Right lobe of liver (tissue), 6 donors: ENCODE data around the gene STAMBPL1. TPM values are rescaled to one million over a fixed set of nuclear protein-coding genes. Genes with fewer than 3 reads are reported as not detected.

ENCODE experiments used
- ATAC-seq, 4 donors: fragments of 200-7000 bp; cut with Tn5 transposase; one replicate each; pipeline ENCODE4 v1.9.1; 2020; ENCODE audit warnings: mild to moderate bottlenecking in 4 of 4, moderate library complexity in 4 of 4
- DNase-seq, 3 donors: peaks; one replicate each; pipeline ENCODE4 v3.0.0-alpha.2; 2020
- H3K27ac ChIP-seq, 3 donors: fragments of 200-600 bp; one replicate each; pipeline ENCODE4 v1.8.0; 2022
- H3K27me3 ChIP-seq, 2 donors: fragments of 200-600 bp; one replicate each; pipeline ENCODE4 v1.8.0; 2022
- H3K36me3 ChIP-seq, 4 donors: fragments of 200-600 bp; sonication (generic) in 1 of 4; one replicate each; pipeline versions ENCODE4 v1.5.1 to v1.8.0; 2017 to 2022; ENCODE audit warnings: control low read depth in 1 of 4
- H3K4me1 ChIP-seq, 4 donors: fragments of 200-600 bp; sonication (generic) in 1 of 4; one replicate each; pipeline versions ENCODE4 v1.5.1 to v1.8.0; 2017 to 2022; ENCODE audit warnings: control low read depth in 1 of 4
- H3K4me3 ChIP-seq, 3 donors: fragments of 200-600 bp; one replicate each; pipeline ENCODE4 v1.8.0; 2022
- H3K9me3 ChIP-seq, 4 donors: fragments of 200-600 bp; sonication (generic) in 1 of 4; one replicate each; pipeline versions ENCODE4 v1.5.1 to v1.8.0; 2017 to 2022; ENCODE audit warnings: control low read depth in 1 of 4
- CTCF ChIP-seq, 4 donors: fragments of 200-600 bp in 3 of 4; fragments of 450-650 bp in 1 of 4; IDR thresholded peaks; one replicate each; pipeline versions ENCODE4 v1.5.1 to v1.8.0; 2016 to 2022; ENCODE audit warnings: antibody characterized with exemption in 4 of 4, mild to moderate bottlenecking in 2 of 4
- POLR2A ChIP-seq: fragments of 450-650 bp; IDR thresholded peaks from one replicate; pipeline ENCODE4 v1.6.1; 2017; ENCODE audit warnings: antibody characterized with exemption, mild to moderate bottlenecking
- WGBS: methylation state at CpG from one replicate; pipeline ENCODE4 v1.1.6; 2018; ENCODE audit warnings: low coverage, low lambda C conversion rate; ENCODE audit not compliant: insufficient coverage; ENCODE audit errors: missing lambda C conversion rate; 5-methylcytosine and 5-hydroxymethylcytosine counted together
- intact Hi-C, 2 donors: fragments of 100-400 bp; cut with DNase I; formaldehyde crosslinking; loops; one replicate each; pipeline versions ENCODE4 v1.11.2 to v1.14.1; 2022
- total RNA-seq, 6 experiments: library from RNA; depleted of rRNA in 2 of 6; stranded (reverse); fragments of >200 nt in 2 of 6; fragmentation: NEBNext Ultra II Directional in 3 of 6; extraction: Animal tissue kit (Norgen Biotek cat#: 25700) in 3 of 6; gene quantifications; one replicate each; pipeline versions ENCODE4 v1.1.0 to v1.2.4, GENCODE V29; 2016 to 2023
- donor health status: DM: no; HTN: yes; CAD: no.
- donor health status: DM: no; HTN: no; CAD: no.
- donor health status: DM: no; HTN: no; CAD: no.
- donor health status: DM: no; HTN: yes; CAD: no.
- donor health status: DM: no; HTN: yes; CAD: no.

The STAMBPL1 gene
- total RNA-seq, 6 experiments from 2014 or later = 0.66 to 8.0 (median 4.2) TPM

- H3K27ac ChIP-seq = no peak overlapping the region
- no peak overlapping the region for H3K4me3 ChIP-seq
- 37% methylated on average over 3 of the region's 3 CpGs for WGBS
- intact Hi-C loops = no loop called here
- peaks cover 0 to 9% (median under 1%) of the 10 kb centered on the region in 4 donors for H3K4me1 ChIP-seq
- DNase-seq = no peak
- no peaks in the 10 kb centered on the region for H3K36me3 ChIP-seq
- H3K9me3 ChIP-seq = no peaks in the 10 kb centered on the region
- ATAC-seq = peak; percentile 41 to 67 (median 50)
- no peaks in the 10 kb centered on the region for H3K27me3 ChIP-seq
- TF ChIP-seq POLR2A (no peak), CTCF (IDR thresholded peaks at IDR 0.05) (no peak)
These were observed 86.8 kb downstream of the STAMBPL1 start for GRCh38 chr10:88966797-88967196.

GRCh38 chr10:88968391-88968790 lies 88.3 kb downstream of the STAMBPL1 start:
- TF ChIP-seq POLR2A (no peak), CTCF (IDR thresholded peaks at IDR 0.05) (no peak)
- H3K27ac ChIP-seq = no peak overlapping the region
- 64% methylated on average over 2 of the region's 2 CpGs for WGBS
- DNase-seq (no peak), ATAC-seq (no peak)
- no peaks in the 10 kb centered on the region for H3K27me3 ChIP-seq
- no peaks in the 10 kb centered on the region for H3K9me3 ChIP-seq
- H3K4me3 ChIP-seq = no peak overlapping the region
- no peaks in the 10 kb centered on the region for H3K36me3 ChIP-seq
- H3K4me1 ChIP-seq = peaks cover 0 to 15% (median 3%) of the 10 kb centered on the region in 4 donors
- intact Hi-C loops = no loop called here

- DNase-seq (no peak), ATAC-seq (peak in 2 of 4 donors; percentile 18 to 27)
- Histone ChIP-seq H3K27ac (peak overlapping the region in 2 of 3 donors; percentile 10 to 32), H3K27me3 (no peaks in the 10 kb centered on the region), H3K4me1 (peaks cover 0 to 28% (median 10%) of the 10 kb centered on the region in 4 donors), H3K4me3 (no peak overlapping the region), H3K36me3 (no peaks in the 10 kb centered on the region), H3K9me3 (no peaks in the 10 kb centered on the region)
- intact Hi-C loops = no loop called here
- WGBS = 21% methylated on average over 5 of the region's 5 CpGs
- TF ChIP-seq CTCF (IDR thresholded peaks at IDR 0.05) = no peak
- TF ChIP-seq POLR2A = no peak
These were observed 91.4 kb downstream of the STAMBPL1 start for GRCh38 chr10:88971221-88972061.

Other genes with a start within 250 kb of the STAMBPL1 start
- gene LIPF, start 215.8 kb upstream of the STAMBPL1 start, total RNA-seq = not detected
- not detected for gene LIPK, start 174.0 kb upstream of the STAMBPL1 start, total RNA-seq
- gene LIPN, start 120.2 kb upstream of the STAMBPL1 start, total RNA-seq = under 1 TPM in 2 of 6 experiments, not detected in 4; 0.25 to 0.29 TPM
- not detected for gene LIPM, start 77.5 kb upstream of the STAMBPL1 start, total RNA-seq
- gene ANKRD22, start 28.4 kb upstream of the STAMBPL1 start, total RNA-seq = 1 to 10 TPM in 2 of 6 experiments, under 1 TPM in 1, not detected in 3; 0.54 to 1.2 (median 1.2) TPM
- 100 to 1,000 TPM in 2 of 6 experiments, 10 to 100 TPM in 4; 15.0 to 127 (median 80.7) TPM for gene ACTA2, start 72.5 kb downstream of the STAMBPL1 start, total RNA-seq
- 10 to 100 TPM in 5 of 6 experiments, 1 to 10 TPM in 1; 9.0 to 22.3 (median 18.9) TPM for gene FAS, start 110.6 kb downstream of the STAMBPL1 start, total RNA-seq